HG02759 (cell line): Measurements from ENCODE around the gene GYS2.
"Not testable (repeated sequence)": the region's sequence is repeated elsewhere in the genome, so short reads cannot be mapped to it uniquely, and the experiment has no call there.

Experiments used
- ATAC-seq: cut with Tn5 transposase; IDR thresholded peaks from one replicate; pipeline ENCODE4 v1.9.1; 2021; ENCODE audit warnings: mild to moderate bottlenecking, moderate library complexity; ENCODE audit not compliant: unreplicated experiment

The GYS2 gene

DNA sequence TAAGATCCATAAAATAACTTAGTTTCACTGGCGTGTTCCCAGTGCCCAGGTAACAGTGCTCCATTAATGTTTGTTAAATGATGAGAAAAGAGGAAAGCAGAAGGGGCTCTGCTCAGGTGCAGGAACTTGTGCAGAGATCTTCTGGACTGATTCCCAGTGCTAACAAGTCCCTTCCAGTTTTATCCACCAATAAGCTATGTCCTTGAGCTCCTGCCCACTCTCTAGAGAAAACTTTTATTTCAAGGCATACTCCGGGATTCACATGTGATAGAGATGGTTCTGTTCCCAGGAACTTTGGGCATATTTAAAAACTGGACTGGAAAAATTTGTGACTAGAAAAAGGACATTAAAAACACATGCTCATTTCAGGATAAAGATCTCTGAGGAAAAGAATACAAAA lies 1.9 kb downstream of the GYS2 start:
- ATAC-seq, result no peak

DNA sequence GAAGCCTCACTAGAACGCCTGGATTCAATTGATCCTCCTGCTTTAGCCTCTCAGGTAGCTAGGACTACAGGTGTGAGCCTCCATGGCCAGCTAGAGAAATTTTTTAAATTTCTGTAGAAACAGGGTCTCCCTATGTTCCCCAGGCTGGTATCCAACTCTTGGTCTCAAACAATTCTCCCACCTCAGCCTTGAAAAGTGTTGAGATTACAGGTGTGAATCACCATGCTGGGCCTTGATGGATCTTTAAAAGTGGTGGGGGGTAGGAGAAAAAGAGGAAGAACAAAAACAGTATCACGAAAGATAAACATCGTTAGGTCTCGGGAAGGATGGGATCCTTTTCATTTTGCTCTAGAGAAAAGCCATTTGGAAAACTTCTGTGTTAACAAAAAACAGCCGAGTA lies 4.5 kb downstream of the GYS2 start:
- ATAC-seq, result no peak

DNA sequence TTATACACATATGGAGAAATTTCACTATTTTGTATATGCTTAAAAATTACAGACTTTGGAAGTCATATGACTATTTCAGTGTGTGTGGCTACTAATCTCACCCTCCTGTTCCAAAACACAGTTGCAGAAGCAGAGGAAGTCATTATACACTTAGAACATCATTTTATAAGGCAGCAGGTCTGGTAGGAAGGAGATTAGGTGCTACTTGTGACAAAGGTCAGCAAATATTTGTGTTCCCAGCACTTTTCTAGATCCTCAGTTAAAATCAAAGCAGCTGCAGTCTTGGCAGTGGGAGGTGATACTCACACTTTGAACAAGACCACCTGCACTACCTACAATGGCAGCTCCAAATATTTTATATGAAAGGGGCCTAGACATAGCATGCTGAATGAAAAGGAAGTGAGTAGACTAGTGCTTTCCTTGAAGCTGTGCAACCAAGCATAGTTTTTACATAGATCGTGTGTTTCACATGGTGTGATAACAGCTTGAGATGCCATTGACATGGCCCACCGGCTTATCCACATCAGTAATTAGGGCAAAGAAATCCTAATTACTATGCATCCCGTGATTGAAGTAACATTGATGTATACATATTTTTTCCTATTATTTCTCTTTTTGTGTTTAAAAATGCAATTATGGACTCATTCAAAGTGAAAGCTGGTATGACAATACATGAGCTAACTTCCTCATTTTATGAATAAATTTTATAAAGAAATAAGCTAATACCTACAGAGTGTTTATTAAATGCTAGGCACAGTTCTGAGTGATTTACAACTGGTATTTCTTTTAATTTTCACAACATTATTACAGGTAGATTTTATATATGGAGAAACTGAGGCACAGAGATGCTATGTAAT lies 5.3 kb downstream of the GYS2 start:
- no peak for ATAC-seq

DNA sequence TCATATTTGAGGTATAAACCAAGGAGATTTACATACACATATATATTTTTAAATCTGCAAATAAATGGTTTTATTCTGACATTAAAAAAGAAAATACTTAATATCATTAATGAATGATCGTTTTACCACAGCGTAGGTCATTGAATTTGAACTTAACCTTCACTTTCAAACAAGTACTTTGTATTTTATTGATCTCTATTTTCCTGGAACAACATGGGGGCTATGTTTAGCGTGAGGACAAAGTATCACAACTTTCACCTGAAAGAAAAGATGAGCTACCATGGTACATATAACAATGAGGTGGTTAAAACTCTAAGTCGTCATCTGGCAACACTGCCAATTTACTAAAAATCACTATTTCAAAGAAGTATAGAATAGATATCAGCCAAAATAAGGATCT lies 6.0 kb downstream of the GYS2 start:
- no peak for ATAC-seq

DNA sequence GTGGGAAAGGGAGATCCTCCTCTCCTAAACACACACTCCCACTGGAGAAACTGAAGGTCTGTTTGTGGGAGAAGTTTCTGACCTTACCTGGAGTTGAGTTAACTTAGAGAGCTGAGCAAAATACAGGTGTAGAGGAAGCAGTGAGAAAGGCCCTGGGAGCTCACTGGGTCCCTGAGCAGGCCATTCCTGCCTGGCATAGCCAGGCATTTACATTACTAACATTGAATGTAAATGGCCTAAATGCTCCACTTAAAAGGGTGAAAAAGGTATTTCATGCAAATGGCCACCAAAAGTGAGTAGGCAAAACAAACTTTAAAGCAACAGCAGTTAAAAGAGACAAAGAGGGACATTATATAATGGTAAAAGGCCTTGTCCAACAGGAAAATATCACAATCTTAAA lies 9.3 kb downstream of the GYS2 start:
- ATAC-seq, result not testable (repeated sequence)

DNA sequence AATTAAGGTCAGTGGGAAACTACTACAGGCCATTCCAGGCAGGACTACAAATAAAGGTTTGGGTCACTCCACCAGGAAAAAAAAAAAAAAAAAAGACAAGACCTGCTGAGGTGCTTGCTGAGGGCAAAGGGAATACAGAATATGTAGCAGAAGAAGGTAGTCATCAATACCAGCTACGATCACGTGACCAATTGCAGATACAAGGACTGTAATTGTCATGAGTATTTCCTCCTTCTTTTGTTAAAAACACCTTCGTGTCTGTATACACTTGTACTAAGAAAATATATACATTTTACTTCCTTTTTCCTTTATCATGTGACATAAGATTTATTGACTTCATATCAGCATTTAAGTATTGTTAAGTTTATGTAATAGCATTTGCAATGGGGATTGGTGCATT lies 19.2 kb downstream of the GYS2 start:
- no peak for ATAC-seq

DNA sequence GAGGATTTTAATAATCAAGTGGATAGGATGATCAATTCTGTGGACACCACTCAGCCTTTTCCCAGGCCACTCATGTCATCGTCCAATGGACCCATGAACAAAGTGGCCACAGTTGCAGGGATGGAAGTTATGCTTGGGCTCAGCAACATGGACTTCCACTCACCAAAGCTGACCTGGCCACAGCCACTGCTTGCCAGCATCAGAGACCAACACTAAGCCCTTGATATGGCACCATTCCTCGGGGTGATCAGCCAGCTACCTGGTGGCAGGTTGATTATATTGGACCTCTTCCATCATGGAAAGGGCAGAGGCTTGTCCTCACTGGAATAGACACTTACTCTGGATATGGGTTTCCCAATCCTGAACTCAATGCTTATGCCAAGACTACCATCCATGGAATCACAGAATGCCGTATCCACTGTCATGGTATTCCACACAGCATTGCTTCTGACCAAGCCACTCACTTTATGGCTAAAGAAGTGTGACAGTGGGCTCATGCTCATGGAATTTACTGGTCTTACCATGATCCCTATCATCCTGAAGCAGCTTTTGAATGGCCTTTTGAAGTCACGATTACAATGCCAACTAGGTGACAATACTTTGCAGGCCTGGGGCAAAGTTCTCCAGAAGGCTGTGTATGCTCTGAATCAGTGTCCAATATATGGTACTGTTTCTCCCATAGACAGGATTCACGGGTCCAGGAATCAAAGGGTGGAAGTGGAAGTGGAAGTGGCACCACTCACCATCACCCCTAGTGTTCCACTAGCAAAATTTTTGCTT lies 20.1 kb downstream of the GYS2 start:
- ATAC-seq, result not testable (repeated sequence)

DNA sequence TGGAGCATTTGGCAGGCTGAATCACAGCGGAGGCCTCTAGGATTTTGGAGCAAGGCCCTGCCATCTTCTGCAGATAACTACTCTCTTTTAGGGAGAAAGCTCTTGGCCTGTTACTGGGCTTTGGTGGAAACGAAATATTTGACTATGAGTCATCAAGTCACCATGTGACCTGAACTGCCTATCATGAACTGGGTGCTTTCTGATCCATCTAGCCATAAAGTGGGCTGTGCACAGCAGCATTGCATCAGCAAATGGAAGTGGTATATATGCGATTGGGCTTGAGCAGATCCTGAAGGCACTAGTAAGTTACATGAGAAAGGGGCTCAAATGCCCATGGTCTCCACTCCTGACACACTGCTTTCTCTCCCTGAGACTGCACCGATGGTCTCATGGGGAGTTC lies 21.1 kb downstream of the GYS2 start:
- ATAC-seq, result no peak

DNA sequence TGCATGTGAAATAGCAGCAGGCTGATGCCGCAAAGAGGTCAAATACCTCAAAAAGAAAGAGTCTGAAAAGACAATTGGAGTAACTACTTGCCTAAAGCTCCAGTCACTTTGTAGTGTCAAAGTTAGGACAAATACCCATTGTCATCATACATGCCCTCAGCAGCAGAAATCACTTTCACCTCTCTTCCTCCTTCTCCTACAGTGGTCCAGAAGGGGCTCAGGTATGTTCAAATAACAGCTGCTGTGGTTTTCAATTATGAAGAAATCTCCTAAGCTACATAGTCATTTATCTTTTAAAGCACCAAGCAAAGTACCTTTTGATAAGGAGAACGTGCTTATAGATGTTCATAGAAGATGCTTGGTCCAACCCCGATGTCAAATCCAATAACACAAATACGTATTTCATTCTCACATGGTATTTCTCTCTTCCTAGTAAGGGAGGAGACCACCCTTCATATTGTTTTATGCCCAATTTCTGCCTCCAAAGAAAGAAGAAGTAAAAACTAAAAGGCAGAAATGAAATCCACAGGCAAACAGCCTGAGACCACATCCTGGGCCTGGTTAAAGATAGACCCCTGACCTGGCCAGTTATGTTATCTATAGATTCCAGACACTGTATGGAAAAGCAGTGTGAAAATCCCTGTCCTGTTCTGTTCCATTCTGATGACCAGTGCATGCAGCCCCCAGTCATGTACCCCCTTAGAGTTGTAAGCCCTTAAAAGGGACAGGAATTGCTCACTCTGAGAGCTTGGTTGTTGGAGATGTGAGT lies 23.7 kb downstream of the GYS2 start:
- ATAC-seq, result no peak

DNA sequence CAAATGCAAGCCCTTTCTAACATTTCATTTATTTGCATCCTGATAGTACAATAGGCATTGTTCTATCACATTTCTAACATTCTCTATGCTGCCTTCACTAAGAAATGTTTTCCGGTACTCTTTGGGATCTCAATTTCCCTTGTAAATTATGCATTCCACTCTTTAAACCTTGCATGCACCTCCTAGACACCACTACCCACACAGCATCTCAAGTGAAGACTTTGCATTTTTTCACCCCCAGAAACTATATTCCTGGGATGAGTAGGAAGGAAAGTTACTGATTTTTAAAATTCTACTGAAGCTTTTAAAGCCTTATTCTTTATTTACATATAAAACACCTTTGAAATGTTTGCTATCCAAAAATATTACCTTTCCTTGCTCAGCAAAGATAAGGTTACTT lies 27.1 kb downstream of the GYS2 start:
- no peak for ATAC-seq

DNA sequence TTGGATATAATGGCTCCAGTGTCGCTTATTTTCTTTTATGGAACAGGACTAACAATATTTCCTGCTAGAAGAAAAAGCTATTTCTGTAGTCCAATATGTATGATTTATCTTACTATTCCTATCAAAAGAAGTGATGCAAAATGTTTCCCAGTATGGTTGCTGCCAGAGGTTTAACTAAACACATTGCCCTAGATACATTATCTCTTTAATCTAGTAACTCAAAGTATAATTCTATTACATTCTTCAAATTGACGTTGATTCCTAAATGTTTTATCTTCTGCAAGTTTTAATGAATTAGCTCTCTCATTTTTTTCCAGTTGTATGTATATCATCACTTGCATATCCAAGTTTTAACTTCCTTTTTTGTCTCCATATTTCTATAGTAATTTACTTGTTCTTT lies 28.2 kb downstream of the GYS2 start:
- no peak for ATAC-seq

DNA sequence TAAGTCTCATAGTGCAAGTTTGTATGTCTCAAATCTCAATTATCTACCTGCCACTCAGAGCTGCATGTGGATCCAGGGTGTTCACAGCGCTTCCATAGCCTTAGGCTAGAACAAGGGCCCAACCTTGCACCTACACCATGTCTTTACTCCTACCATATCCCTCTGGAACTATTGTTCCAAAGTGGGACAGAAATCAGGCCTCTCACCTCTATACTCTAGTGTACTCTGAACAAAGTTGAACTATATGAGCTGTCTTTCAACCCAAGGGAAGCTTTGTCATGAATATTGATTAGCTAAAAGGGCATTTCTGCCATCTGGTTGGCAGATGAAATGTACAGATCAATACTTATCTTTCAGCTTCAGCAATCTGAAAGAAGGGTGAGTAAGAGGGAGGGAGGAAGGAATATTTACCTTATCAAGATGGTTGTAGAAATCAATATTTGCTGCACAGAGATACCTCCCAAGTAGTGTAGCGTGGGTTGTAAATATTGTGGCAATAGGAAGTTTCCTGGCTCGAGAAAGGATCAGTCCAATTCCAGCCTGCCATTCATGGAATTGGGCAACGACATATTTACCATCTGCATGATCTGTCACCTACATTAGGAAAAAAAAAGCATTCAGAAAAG lies 30.8 kb downstream of the GYS2 start:
- ATAC-seq, result no peak

DNA sequence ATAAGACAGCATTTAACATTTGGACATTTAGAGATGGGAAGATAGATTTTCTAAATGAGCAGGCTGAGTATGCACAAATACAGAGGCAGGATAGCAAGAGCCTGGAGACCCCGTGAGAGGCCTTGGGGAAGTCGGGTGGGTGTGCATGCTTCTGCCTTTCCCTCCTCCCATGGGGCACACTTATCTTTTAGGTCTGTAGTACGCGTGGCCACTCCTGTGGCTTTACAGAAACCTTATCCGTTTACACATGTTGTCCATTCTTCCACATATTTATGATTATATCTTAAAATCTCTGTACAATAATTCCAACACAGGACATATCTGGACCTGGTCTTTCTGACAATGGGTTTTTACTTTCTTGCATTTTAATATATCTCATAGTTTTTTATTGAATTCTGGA lies 33.6 kb downstream of the GYS2 start:
- no peak for ATAC-seq

DNA sequence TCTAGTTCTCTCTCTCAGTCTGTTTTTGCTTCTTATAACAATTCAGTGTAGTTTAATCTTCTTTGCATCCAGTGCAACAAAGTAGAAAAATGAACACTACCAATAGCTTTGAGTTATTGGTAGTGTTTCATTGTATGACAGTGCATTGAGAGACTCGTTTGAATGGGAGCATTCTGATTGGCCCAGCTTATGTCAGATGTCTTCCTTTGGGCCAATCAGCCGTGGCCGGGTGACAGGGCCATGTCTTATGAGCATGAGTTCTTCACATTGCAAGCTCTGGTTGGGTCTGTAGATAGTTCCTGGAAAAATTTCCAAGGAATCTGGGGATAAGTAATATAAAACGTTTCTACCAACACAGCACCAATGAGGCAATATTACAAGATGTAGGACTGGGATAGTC lies 36.5 kb downstream of the GYS2 start:
- ATAC-seq, result no peak

DNA sequence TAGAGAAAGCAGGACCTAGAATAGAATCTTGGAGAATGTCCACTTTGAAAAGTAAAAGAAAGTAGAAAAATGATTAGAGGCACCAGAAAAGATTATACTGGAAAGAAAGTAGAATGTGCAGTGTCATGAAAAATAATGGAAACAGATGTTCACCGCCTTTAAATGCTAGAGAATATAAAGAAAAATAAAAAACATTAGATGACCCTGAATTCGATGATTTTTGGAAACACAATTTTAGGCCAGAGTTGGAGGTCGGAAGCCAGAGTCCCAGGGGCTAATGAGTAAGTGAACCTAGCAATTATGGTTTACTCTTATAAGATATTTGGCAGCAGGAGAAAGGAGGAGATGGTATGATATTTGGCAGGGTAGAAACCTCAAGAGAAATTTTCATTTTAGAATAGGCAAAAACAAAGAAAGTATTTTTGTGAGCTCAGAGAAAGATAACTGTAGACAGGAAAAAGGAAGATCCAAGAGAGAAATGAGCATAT lies 37.7 kb downstream of the GYS2 start:
- no peak for ATAC-seq

DNA sequence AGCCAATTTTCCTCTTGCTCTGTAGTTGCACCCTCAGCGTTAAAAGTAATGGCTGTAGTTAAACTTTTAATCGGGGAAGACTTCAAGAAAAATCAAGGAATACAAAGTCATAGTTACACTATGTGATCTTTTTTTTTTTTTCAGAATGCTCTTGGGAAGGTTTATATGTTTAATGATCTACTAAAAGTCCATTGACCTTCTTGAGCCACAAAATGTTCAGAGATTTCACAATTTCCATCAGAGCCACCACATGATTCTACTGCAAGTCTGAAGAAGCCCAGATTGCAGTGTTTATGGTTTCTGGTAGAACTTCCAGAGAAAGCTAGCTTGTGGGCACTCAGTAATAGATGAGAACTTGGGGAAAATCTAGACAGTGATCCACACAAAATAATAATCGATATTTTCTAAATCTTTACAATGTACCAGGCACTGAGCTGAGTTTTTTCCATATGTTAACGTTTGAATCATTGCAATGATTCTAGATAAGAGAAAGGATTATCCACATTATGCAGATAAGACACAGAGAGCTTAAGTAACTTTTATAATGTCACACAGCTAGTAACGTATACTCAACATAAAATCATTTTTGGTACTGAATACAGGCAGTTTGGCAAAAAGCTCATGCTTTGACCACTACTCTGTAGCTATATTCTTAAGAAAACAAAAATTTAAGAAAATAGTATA lies 38.3 kb downstream of the GYS2 start:
- no peak for ATAC-seq

DNA sequence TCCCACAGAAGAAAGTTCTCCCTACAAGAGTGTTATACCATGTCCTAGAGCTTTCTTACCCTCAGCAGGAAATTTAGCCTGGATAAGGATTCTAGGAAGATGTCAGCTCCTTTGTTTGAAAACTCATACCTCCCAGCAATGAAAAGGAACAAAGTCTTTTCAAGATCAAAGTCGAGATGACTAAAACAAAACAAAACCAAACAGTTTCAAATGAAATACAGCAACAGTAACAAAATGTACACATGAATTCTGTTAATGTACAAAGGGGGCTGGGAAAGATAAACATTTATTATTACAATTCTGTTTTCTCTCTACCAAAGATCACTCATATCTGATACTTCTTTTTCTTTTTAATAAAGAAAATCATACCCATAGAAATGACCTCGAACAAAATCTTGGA lies 41.8 kb downstream of the GYS2 start:
- no peak for ATAC-seq

DNA sequence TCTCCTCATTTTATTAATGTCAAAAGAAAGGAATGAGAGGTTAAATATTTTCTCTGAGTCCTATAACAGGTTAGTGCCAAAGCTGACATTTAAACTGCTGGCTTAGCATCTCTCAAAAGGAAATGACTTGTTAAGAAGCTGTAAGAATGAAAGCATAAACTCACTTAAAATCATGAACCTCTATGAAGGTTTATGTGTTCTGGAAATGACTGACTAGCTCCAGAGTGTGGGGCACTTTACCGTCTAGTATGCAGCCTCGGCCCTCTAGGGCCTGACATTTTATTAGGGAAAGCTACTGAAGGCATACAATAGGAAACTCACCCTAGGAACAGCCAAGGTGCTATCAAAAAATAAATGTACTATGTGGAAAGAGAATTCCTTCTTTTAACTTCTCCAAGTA lies 43.5 kb downstream of the GYS2 start:
- no peak for ATAC-seq

DNA sequence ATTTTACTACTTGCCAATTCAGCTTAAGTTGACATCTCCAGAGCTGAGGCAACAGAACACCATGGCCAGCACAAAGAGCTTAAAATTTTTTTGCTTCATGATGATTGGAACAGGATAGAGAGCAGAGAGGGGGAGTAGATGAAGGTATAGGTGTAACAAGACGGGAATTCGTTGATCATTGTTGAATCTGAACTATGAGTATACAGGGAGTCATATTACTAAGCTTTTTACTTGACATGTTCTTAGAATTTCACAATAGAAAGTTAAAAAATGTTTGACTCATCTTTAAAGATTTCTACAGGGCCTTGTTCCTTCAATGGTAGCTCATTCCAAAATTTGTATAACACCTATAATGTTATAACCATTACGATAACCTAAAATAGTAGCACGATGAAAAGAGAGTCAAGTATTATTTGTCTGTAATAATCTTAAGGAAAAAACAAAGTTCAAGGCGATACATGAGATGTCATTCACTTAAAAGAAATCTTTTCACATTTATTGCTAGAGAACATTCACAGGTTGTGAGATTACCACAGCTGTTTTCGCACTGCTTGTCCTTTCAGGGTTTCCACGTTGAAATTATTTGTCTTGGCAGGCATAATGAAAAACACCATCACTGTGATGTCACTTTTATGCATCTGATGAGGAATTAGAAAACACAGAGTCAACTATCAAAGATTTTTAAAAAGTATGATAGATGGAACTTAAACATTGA lies 44.6 kb downstream of the GYS2 start:
- ATAC-seq, result no peak
